ENCODE data around the gene NEK1. TPM values are rescaled to one million over a fixed set of nuclear protein-coding genes. Genes with fewer than 3 reads are reported as not detected.

Gene NEK1
- total and polyA plus RNA-seq, 2 experiments from 2014 or later = 9.3 to 19.5 TPM

DNA sequence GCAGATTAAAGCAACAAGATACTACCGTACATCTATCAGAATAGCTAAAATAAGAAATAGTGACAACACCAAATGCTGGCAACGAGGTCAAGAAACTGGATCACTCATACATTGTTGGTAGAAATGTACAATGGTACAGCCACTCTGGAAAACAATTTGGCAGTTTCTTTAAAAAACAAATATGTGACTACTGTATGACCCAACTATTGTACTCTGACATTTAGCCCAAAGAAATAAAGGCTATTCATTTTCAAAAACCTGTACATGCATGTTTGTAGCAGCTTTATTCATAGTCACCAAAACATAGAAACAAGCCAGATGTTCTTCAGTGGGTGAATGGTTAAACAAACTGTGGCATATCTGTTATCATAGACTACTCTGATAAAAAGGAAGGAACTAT lies 16.2 kb upstream of the NEK1 start:
- no peaks in the 10 kb centered on the region; the same call in 2 of the 3 replicates for H3K4me1 Mint-ChIP-seq
- Histone ChIP-seq H3K4me2 (no peak overlapping the region), H3K9me2 (ENCODE audit: insufficient read depth) (no peaks in the 10 kb centered on the region; the same call in 1 of the 2 replicates), H3K4me3 (no peak overlapping the region), H3K27ac (ENCODE audit: low read depth) (no peak overlapping the region), H2AFZ (no peak overlapping the region), H3K4me1 (ENCODE audit: insufficient read depth) (no peaks in the 10 kb centered on the region), H3F3A (replicated peaks; ENCODE audit: low read depth) (no peaks in the 10 kb centered on the region), H3K27me3 (ENCODE audit: insufficient read depth) (no peaks in the 10 kb centered on the region), H4K20me1 (replicated peaks; ENCODE audit: insufficient read depth) (peaks cover 17% of the 10 kb centered on the region; the same call in 1 of the 2 replicates), H3K36me3 (ENCODE audit: insufficient read depth) (no peaks in the 10 kb centered on the region), H3K79me2 (replicated peaks; ENCODE audit: insufficient read depth) (peaks cover 98% of the 10 kb centered on the region)
- H3K36me3 Mint-ChIP-seq (ENCODE audit: low read depth) = no peaks in the 10 kb centered on the region; the same call in 2 of the 3 replicates
- H3K4me3 Mint-ChIP-seq = no peak overlapping the region
- ATAC-seq (no peak), DNase-seq (ENCODE audit: low spot score) (no peak)
- no peak for TF ChIP-seq CREB1 (CRISPR knock-in tag; IDR thresholded peaks at IDR 0.05; ENCODE audit: low read depth)
- TF ChIP-seq, protein P1, sequence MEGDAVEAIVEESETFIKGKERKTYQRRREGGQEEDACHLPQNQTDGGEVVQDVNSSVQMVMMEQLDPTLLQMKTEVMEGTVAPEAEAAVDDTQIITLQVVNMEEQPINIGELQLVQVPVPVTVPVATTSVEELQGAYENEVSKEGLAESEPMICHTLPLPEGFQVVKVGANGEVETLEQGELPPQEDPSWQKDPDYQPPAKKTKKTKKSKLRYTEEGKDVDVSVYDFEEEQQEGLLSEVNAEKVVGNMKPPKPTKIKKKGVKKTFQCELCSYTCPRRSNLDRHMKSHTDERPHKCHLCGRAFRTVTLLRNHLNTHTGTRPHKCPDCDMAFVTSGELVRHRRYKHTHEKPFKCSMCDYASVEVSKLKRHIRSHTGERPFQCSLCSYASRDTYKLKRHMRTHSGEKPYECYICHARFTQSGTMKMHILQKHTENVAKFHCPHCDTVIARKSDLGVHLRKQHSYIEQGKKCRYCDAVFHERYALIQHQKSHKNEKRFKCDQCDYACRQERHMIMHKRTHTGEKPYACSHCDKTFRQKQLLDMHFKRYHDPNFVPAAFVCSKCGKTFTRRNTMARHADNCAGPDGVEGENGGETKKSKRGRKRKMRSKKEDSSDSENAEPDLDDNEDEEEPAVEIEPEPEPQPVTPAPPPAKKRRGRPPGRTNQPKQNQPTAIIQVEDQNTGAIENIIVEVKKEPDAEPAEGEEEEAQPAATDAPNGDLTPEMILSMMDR (conservative IDR thresholded peaks at IDR 0.05; ENCODE audit: low read depth in 2 of 2) = no peak
- TF ChIP-seq, protein P2, sequence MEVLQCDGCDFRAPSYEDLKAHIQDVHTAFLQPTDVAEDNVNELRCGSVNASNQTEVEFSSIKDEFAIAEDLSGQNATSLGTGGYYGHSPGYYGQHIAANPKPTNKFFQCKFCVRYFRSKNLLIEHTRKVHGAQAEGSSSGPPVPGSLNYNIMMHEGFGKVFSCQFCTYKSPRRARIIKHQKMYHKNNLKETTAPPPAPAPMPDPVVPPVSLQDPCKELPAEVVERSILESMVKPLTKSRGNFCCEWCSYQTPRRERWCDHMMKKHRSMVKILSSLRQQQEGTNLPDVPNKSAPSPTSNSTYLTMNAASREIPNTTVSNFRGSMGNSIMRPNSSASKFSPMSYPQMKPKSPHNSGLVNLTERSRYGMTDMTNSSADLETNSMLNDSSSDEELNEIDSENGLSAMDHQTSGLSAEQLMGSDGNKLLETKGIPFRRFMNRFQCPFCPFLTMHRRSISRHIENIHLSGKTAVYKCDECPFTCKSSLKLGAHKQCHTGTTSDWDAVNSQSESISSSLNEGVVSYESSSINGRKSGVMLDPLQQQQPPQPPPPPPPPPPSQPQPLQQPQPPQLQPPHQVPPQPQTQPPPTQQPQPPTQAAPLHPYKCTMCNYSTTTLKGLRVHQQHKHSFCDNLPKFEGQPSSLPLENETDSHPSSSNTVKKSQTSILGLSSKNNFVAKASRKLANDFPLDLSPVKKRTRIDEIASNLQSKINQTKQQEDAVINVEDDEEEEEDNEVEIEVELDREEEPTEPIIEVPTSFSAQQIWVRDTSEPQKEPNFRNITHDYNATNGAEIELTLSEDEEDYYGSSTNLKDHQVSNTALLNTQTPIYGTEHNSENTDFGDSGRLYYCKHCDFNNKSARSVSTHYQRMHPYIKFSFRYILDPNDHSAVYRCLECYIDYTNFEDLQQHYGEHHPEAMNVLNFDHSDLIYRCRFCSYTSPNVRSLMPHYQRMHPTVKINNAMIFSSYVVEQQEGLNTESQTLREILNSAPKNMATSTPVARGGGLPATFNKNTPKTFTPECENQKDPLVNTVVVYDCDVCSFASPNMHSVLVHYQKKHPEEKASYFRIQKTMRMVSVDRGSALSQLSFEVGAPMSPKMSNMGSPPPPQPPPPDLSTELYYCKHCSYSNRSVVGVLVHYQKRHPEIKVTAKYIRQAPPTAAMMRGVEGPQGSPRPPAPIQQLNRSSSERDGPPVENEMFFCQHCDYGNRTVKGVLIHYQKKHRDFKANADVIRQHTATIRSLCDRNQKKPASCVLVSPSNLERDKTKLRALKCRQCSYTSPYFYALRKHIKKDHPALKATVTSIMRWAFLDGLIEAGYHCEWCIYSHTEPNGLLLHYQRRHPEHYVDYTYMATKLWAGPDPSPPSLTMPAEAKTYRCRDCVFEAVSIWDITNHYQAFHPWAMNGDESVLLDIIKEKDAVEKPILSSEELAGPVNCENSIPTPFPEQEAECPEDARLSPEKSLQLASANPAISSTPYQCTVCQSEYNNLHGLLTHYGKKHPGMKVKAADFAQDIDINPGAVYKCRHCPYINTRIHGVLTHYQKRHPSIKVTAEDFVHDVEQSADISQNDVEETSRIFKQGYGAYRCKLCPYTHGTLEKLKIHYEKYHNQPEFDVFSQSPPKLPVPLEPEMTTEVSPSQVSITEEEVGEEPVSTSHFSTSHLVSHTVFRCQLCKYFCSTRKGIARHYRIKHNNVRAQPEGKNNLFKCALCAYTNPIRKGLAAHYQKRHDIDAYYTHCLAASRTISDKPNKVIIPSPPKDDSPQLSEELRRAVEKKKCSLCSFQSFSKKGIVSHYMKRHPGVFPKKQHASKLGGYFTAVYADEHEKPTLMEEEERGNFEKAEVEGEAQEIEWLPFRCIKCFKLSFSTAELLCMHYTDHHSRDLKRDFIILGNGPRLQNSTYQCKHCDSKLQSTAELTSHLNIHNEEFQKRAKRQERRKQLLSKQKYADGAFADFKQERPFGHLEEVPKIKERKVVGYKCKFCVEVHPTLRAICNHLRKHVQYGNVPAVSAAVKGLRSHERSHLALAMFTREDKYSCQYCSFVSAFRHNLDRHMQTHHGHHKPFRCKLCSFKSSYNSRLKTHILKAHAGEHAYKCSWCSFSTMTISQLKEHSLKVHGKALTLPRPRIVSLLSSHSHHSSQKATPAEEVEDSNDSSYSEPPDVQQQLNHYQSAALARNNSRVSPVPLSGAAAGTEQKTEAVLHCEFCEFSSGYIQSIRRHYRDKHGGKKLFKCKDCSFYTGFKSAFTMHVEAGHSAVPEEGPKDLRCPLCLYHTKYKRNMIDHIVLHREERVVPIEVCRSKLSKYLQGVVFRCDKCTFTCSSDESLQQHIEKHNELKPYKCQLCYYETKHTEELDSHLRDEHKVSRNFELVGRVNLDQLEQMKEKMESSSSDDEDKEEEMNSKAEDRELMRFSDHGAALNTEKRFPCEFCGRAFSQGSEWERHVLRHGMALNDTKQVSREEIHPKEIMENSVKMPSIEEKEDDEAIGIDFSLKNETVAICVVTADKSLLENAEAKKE (CRISPR knock-in tag; IDR thresholded peaks at IDR 0.05) = no peak
- no peak for TF ChIP-seq ZNF331 (CRISPR knock-in tag; IDR thresholded peaks at IDR 0.05; ENCODE audit: low read depth)
- no peak for TF ChIP-seq EZH2phosphoT487 (IDR thresholded peaks at IDR 0.05; ENCODE audit: unreplicated experiment)
- TF ChIP-seq NANOG (IDR thresholded peaks at IDR 0.05; ENCODE audit: borderline replicate concordance) = no peak
- TF ChIP-seq, protein P3, sequence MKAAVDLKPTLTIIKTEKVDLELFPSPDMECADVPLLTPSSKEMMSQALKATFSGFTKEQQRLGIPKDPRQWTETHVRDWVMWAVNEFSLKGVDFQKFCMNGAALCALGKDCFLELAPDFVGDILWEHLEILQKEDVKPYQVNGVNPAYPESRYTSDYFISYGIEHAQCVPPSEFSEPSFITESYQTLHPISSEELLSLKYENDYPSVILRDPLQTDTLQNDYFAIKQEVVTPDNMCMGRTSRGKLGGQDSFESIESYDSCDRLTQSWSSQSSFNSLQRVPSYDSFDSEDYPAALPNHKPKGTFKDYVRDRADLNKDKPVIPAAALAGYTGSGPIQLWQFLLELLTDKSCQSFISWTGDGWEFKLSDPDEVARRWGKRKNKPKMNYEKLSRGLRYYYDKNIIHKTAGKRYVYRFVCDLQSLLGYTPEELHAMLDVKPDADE (IDR thresholded peaks at IDR 0.05) = no peak
- no peak for TF ChIP-seq EZH2 (IDR thresholded peaks at IDR 0.05; ENCODE audit: low read depth, unreplicated experiment)
- TF ChIP-seq JUNB (IDR thresholded peaks at IDR 0.05; ENCODE audit: unreplicated experiment) = no peak
- no peak for TF ChIP-seq POLR2AphosphoS5 (IDR thresholded peaks at IDR 0.05; ENCODE audit: low read depth)
- no peak for TF ChIP-seq ZNF114 (CRISPR knock-in tag; IDR thresholded peaks at IDR 0.05)
- TF ChIP-seq, protein P4, sequence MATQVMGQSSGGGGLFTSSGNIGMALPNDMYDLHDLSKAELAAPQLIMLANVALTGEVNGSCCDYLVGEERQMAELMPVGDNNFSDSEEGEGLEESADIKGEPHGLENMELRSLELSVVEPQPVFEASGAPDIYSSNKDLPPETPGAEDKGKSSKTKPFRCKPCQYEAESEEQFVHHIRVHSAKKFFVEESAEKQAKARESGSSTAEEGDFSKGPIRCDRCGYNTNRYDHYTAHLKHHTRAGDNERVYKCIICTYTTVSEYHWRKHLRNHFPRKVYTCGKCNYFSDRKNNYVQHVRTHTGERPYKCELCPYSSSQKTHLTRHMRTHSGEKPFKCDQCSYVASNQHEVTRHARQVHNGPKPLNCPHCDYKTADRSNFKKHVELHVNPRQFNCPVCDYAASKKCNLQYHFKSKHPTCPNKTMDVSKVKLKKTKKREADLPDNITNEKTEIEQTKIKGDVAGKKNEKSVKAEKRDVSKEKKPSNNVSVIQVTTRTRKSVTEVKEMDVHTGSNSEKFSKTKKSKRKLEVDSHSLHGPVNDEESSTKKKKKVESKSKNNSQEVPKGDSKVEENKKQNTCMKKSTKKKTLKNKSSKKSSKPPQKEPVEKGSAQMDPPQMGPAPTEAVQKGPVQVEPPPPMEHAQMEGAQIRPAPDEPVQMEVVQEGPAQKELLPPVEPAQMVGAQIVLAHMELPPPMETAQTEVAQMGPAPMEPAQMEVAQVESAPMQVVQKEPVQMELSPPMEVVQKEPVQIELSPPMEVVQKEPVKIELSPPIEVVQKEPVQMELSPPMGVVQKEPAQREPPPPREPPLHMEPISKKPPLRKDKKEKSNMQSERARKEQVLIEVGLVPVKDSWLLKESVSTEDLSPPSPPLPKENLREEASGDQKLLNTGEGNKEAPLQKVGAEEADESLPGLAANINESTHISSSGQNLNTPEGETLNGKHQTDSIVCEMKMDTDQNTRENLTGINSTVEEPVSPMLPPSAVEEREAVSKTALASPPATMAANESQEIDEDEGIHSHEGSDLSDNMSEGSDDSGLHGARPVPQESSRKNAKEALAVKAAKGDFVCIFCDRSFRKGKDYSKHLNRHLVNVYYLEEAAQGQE (IDR thresholded peaks at IDR 0.05; ENCODE audit: unreplicated experiment) = no peak
- TF ChIP-seq STAT1 (IDR thresholded peaks at IDR 0.05; ENCODE audit: unreplicated experiment) = no peak
- no peaks in the 10 kb centered on the region for H3K9me3 Mint-ChIP-seq
- no peak overlapping the region for H3K27ac Mint-ChIP-seq
- no peaks in the 10 kb centered on the region for H3K27me3 Mint-ChIP-seq (ENCODE audit: insufficient read depth, low read depth, poor library complexity)
